ENCODE data around the gene TEX9.

- TF ChIP-seq CTCF (IDR thresholded peaks at IDR 0.05) (no peak), POLR2A (IDR thresholded peaks at IDR 0.05) (no peak)
These were observed 13.9 kb upstream of the TEX9 start for GRCh38 chr15:56351353-56351752.

Measured in testis (tissue), 2 donors.